Glutamatergic neuron (in vitro differentiated cells): ENCODE data around the gene ZNF746. TPM values are rescaled to one million over a fixed set of nuclear protein-coding genes. Genes with fewer than 3 reads are reported as not detected.

Source experiments
- DNase-seq: peaks from one replicate; pipeline ENCODE4 v3.0.0; 2022
- H3K27ac Mint-ChIP-seq: one replicate; pipeline ENCODE4 v1.8.0; 2020; ENCODE audit warnings: mild to moderate bottlenecking, mixed read lengths, inconsistent platforms; ENCODE audit not compliant: unreplicated experiment
- H3K27me3 Mint-ChIP-seq: one replicate; pipeline ENCODE4 v1.8.0; 2020; ENCODE audit warnings: mild to moderate bottlenecking, moderate library complexity, mixed read lengths, inconsistent platforms; ENCODE audit not compliant: unreplicated experiment
- H3K36me3 Mint-ChIP-seq: one replicate; pipeline ENCODE4 v1.8.0; 2020; ENCODE audit warnings: mild to moderate bottlenecking, mixed read lengths, inconsistent platforms; ENCODE audit not compliant: unreplicated experiment
- H3K4me1 Mint-ChIP-seq: one replicate; pipeline ENCODE4 v1.8.0; 2020; ENCODE audit warnings: mild to moderate bottlenecking, low read depth, mixed read lengths, inconsistent platforms; ENCODE audit not compliant: unreplicated experiment
- H3K4me3 Mint-ChIP-seq: one replicate; pipeline ENCODE4 v1.8.0; 2020; ENCODE audit warnings: mild to moderate bottlenecking, mixed read lengths, inconsistent platforms; ENCODE audit not compliant: unreplicated experiment
- H3K9me3 Mint-ChIP-seq: one replicate; pipeline ENCODE4 v1.8.0; 2020; ENCODE audit warnings: mild to moderate bottlenecking, moderate library complexity, mixed read lengths, inconsistent platforms; ENCODE audit not compliant: unreplicated experiment
- CTCF ChIP-seq: fragments of 200-600 bp; sonication (generic); IDR thresholded peaks from one replicate; pipeline ENCODE4 v1.5.0; 2021; ENCODE audit not compliant: partially characterized antibody, unreplicated experiment
- total RNA-seq: library from RNA; stranded (reverse); fragmentation: NEBNext Ultra II Directional; extraction: Animal tissue kit (Norgen Biotek cat#: 25700); gene quantifications from one replicate; pipeline ENCODE4 v1.2.1, GENCODE V29; 2021; ENCODE audit not compliant: unreplicated experiment

Gene ZNF746
- total RNA-seq, 1 donor from 2014 or later: 22.8 TPM

- Mint-ChIP-seq H3K4me3 (no peak overlapping the region), H3K9me3 (peaks cover 11% of the 10 kb centered on the region), H3K36me3 (peaks cover 5% of the 10 kb centered on the region), H3K27ac (no peak overlapping the region), H3K4me1 (peaks cover 14% of the 10 kb centered on the region), H3K27me3 (peaks cover 15% of the 10 kb centered on the region)
- no peak for DNase-seq
- TF ChIP-seq CTCF: no peak
These were observed 40.8 kb downstream of the ZNF746 start for GRCh38 chr7:149456506-149457421.

GRCh38 chr7:149455175-149455950, 42.2 kb downstream of the ZNF746 start:
- peaks cover 10% of the 10 kb centered on the region for H3K4me1 Mint-ChIP-seq
- TF ChIP-seq CTCF: no peak
- H3K27ac Mint-ChIP-seq: no peak overlapping the region
- no peak overlapping the region for H3K4me3 Mint-ChIP-seq
- peaks cover 9% of the 10 kb centered on the region for H3K27me3 Mint-ChIP-seq
- DNase-seq: no peak
- peaks cover 4% of the 10 kb centered on the region for H3K9me3 Mint-ChIP-seq
- H3K36me3 Mint-ChIP-seq: no peaks in the 10 kb centered on the region

GRCh38 chr7:149454750-149455149, 42.9 kb downstream of the ZNF746 start:
- Mint-ChIP-seq H3K36me3 (no peaks in the 10 kb centered on the region), H3K27ac (no peak overlapping the region), H3K4me1 (peaks cover 10% of the 10 kb centered on the region), H3K4me3 (no peak overlapping the region), H3K27me3 (peaks cover 9% of the 10 kb centered on the region), H3K9me3 (peaks cover 4% of the 10 kb centered on the region)
- TF ChIP-seq CTCF: no peak
- no peak for DNase-seq

- Mint-ChIP-seq H3K4me3 (no peak overlapping the region), H3K4me1 (peaks cover 8% of the 10 kb centered on the region), H3K27me3 (peaks cover 7% of the 10 kb centered on the region), H3K27ac (no peak overlapping the region), H3K36me3 (no peaks in the 10 kb centered on the region), H3K9me3 (peaks cover 3% of the 10 kb centered on the region)
- no peak for DNase-seq
- no peak for TF ChIP-seq CTCF
These were observed 43.6 kb downstream of the ZNF746 start for GRCh38 chr7:149454006-149454405.
